HG02759 (cell line): ENCODE data around the gene LCE1F.

Experiments used
- ATAC-seq: cut with Tn5 transposase; IDR thresholded peaks from one replicate; pipeline ENCODE4 v1.9.1; 2021; ENCODE audit warnings: mild to moderate bottlenecking, moderate library complexity; ENCODE audit not compliant: unreplicated experiment

LCE1F gene

DNA sequence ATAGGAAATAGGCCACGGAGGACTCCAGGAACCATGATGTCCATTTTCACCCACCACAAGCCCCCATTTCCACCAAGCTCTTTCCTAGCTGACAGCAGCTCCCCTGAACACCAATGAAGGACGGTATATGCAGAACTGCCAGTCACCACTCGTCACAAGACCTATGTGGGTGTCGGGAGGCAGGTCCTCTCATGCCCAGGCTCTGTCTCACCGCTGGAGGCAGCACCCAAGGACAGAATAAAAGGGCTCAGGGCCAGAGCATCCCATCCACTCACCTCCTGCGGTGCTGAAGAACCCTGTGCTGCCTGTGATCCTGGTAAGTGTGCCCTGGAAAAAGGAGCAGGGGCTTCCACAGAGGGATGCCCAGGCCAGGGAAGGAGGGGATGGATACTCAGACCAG is at the start of gene LCE1F:
LCE1F (plus strand) TSS at position 266 of the 400 bp plus-strand sequence. CDS start 1,232 bp downstream, outside the sequence.
- no peak for ATAC-seq

DNA sequence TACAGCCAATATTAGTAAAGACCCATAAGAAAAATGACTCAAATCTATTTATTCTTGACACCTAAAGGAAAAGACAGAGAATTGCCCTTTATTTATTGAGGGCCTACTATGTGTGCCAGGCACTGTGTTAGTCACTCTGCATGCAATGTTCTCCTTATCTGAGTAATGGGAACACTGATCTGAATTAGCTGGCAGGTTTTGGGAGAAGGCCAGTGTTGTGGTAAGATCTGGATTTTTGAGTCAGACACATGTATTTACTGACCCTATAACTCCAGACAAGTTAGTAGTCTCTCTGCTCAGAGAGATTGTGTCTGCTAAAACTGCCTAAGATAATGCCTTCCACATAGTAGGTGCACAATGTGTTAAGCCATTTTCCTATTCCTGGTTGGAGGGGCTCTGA is 49.7 kb upstream of the LCE1F start:
- ATAC-seq, result no peak

DNA sequence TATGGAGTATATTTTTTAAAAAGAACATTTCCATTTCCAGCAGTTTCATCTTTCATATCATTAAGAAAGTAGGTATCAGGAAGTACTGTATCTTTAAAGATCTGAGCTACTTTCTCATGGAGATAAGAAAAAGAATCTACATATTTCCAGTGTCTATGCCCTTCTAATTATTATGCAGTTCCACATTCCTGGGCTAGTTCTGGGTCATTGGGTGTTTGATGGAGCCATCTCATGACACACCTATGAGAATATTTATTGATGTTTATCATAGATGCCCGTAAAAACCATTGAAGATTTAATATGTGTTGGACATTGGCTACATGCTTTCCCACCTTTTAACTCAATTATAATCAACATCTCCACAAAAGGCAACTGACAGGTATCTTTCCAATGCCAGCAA is 46.0 kb upstream of the LCE1F start:
- ATAC-seq, result no peak

DNA sequence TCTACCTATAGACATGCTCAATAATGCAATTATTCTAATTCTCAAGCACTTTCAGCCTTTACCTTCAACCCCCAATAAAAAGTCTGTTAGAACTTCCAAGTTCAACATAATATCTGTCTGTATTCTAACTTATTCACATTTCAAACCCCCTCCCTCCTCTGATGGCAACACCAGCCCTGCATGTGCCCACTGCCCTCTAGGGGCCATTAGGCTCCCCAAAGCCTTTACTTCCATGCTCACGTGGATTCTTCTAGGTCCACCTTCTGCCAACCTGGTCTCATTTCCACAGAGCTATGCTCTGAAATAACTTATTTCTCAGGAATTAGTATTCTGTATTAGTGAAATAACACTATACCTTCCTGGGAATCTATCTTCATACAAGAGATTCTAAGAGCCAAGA is 39.3 kb upstream of the LCE1F start:
- no peak for ATAC-seq

GRCh38 chr1:152737997-152738396 is 36.9 kb upstream of the LCE1F start:
- no peak for ATAC-seq

DNA sequence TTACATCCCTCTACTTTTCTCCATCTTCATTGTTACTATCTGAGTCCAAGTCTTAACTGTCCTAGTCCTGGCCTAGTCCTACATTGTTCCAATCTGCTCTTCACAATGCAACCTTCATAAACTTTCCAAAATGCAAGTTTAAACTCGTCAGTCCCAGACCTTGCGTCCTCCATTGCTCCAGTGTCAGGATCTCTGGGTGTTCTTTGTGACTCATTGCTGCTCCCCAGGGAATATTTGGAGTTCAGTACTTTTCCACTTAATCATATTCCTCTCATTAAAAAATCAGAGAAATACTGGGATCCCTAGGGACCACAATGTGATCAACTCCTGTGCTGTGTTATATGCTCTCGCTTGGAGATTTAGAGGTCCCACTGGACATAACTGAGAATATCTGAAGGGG is 35.1 kb upstream of the LCE1F start:
- no peak for ATAC-seq

GRCh38 chr1:152741656-152742055 is 33.3 kb upstream of the LCE1F start:
- ATAC-seq, result no peak

DNA sequence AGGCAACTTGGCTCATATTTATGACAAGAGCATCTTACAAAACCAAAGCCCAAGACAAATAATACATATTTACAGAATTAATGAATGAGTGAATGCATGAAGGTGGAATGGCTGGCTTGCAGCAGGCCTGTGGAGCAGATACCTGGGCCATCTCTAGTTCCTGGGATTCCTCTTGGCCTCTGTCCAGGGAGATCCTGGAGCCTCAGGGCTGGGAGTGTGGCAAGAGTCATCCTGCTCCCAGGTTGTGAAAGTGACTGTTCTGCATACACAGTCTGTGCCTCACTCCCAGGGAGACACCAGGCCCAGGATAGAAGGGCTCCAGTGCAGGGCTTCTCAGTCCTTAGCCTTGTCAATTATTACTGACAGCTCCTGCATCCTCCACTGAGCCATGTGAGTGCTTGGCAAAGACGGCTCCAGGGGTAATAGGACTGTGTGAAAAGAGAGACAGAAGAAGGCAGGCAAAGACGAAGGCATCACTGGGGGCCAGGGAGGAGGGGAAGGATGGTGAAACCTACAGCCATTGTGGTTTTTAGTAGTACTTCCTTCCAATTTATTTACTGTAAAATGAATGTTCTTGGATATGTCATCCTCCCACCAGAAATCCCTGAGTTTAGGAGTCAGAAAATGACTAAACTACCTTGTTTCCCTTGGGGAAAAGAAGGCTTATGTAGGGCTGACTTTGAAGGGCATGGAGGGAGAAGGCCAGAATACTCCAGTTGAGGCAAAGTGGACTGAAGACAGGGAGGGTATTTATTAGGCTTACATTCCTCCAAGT is 31.4 kb upstream of the LCE1F start:
- ATAC-seq, result no peak

DNA sequence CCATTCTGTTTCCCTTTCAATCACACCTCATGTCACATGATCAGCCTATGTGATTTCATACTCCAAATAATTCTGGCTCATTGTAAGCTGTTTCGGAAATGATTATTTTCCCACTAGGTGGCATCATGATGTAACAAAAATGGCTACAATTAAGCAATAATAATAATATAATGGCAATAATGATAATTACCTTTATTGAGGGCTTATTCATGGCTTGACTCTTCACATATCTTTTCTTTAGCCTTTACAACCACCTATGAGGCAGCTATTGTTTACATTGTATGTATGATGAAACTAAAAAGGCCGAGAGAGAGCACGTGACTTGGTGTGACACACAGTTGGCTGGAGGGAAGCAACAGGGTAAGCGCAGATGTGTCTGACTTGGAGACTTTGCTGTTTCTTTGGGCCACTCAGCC is 29.6 kb upstream of the LCE1F start:
- ATAC-seq, result no peak

GRCh38 chr1:152745765-152746444 is 29.0 kb upstream of the LCE1F start:
- ATAC-seq, result no peak

DNA sequence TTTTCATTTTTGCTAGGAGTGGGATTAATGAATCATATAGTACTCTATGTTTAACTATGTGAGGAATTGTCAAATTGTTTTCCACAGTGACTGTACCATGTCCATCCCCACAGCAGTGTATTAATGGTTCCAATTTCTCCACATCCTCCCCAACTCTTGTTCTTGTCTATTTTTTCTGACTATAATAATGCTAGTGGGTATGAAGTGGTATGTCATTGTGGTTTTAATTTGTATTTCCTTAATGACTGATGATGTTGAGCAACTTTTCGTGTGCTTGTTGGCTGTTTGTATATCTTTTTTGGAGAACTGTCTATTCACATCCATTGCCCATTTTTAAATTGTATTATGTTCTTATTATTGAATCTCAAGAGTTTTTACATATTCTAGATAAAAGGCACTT is 27.1 kb upstream of the LCE1F start:
- no peak for ATAC-seq

DNA sequence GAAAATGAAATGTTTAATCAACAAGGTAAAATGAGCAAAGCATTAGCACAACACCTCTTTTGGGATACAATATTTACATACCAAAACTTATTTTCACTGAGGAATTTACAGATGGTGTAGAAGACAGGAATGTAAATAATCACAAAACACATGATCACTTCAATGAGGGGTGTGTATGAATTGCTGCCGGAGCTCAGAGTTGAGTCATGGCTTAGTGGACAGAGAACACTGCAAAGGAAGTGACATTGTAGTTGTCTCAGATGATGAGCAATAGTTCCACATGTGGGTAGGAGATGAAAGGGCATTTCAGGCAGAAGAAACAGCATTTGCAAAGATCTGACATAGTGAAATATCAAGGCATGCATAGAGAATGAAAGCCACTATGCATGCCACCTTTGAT is 22.7 kb upstream of the LCE1F start:
- no peak for ATAC-seq

- no peak for ATAC-seq
Observed at GRCh38 chr1:152753586-152753985, 21.4 kb upstream of the LCE1F start.

DNA sequence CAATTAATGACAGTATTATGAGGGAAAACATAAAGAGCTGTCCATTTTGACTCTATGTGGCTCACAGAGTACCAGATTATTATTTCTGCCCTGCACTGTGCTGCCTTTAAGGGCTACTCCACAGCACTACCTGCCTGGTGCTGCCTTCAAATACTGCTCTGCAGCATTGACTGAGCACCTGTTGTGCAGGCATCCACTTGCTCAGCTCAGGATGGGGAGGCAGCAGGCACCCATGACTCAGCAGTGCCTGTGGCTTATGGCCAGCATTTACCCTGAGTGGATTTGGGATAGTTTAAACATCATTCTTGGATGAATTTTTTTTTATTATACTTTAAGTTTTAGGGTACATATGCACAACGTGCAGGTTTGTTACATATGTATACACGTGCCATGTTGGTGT is 18.1 kb upstream of the LCE1F start:
- no peak for ATAC-seq

DNA sequence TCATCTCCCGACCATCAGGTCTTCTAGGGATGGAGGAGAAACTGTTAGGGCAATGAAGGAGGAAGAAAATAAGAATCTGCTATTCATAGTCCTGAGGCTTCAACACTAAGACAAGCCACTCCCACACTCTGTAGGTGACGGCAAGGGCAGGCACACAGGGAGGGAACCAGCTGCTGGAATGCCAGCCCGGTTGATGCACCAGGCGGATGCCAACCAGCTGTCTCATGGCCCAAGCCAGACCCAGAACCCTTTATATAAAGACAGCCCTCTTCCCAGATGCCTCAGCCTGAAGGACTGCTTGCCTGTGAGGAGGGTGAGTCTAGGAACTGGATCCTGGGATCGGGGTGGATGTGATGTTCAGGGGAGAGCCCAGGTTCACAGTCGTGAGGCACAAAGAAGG is 17.2 kb upstream of the LCE1F start, which contains the start of gene KPRP:
KPRP (plus strand) TSS at position 279 of the 400 bp plus-strand sequence. CDS start 1,564 bp downstream, outside the sequence.
- ATAC-seq, result no peak

DNA sequence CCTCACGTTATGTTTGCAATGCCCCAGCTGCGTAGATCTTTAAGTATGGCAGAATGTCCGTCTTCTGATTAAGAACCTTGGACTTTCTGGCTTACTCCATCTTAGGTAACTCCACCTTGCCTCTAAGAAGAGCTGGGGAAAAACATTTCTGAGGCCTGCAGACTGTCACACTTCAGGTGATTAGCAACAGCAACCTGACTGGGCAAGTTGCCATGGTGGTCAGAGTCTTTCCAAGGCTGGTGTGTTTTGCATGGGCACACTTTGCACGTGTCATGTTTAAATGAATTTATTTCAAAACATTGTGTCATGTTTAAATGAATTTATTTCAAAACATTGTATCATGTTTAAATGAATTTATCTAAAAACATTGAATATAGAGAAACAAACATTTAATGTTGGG is 16.3 kb upstream of the LCE1F start:
- no peak for ATAC-seq

DNA sequence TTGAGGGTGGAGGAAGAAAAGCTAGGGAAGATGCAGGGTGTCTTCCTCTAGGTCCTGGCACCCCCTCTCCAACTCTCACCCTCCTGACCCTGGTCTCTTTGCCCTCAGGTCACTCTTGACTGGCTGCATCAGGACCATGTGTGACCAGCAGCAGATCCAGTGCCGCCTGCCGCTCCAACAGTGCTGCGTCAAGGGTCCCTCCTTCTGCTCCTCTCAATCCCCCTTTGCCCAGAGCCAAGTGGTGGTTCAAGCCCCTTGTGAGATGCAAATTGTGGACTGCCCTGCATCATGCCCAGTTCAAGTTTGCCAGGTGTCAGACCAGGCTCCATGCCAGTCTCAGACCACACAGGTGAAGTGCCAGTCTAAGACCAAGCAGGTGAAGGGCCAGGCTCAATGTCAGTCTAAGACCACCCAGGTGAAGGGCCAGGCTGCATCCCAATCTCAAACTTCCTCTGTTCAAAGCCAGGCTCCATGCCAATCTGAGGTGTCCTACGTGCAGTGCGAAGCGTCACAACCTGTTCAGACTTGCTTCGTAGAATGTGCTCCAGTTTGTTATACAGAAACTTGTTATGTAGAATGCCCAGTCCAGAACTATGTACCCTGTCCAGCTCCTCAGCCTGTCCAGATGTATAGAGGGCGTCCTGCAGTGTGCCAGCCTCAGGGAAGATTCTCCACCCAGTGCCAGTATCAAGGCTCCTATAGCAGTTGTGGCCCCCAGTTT is 15.3 kb upstream of the LCE1F start:
- no peak for ATAC-seq

DNA sequence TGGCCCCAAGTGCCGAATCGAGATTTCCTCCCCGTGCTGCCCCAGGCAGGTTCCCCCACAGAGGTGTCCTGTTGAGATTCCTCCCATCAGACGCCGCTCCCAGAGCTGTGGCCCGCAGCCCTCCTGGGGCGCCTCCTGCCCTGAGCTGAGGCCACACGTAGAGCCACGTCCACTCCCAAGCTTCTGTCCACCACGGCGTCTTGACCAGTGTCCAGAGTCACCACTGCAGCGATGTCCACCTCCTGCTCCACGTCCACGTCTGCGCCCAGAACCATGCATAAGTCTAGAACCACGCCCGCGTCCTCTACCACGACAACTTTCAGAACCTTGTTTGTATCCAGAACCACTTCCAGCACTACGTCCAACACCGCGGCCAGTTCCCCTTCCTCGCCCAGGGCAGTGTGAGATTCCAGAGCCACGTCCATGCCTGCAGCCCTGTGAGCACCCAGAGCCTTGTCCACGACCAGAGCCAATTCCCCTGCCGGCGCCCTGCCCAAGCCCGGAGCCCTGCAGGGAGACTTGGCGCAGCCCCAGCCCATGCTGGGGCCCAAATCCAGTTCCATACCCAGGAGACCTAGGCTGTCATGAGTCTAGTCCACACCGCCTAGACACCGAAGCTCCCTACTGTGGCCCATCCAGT is 14.3 kb upstream of the LCE1F start:
- ATAC-seq, result no peak

DNA sequence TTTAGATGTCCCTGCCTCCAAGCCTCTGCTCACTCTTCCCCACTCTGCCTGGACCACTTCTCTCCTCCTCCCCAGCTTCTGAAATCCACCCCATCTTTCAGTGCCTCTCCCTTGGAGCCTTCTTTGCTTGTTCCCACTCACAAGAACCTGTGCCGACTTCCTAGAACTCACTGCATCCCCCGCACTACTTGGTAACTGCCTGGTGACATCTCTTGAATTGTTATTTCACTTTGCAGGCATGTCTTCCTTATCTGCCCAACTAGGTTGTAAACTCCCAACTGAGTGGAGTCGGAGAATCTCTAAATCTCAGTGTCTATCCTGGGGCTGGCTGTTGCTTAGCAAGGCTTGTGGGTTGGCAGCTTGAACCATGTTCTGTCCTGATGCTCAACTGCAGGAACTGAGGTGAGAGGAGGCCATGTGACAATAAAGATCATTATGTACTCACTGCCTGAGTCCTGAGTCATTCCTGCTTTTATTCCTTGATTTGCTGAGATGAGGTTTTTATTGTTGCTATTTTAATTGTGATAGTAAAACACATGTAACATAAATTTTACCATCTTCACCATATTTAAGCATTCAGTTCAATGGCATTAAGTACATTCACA is 13.2 kb upstream of the LCE1F start:
- ATAC-seq, result no peak

- ATAC-seq, result no peak
Observed at GRCh38 chr1:152768847-152769533, 6.0 kb upstream of the LCE1F start.
